ENCODE data around the gene MAP6.
A peak's percentile ranks its signal among the peaks of the same experiment; 100 is the strongest.

MAP6 gene

DNA sequence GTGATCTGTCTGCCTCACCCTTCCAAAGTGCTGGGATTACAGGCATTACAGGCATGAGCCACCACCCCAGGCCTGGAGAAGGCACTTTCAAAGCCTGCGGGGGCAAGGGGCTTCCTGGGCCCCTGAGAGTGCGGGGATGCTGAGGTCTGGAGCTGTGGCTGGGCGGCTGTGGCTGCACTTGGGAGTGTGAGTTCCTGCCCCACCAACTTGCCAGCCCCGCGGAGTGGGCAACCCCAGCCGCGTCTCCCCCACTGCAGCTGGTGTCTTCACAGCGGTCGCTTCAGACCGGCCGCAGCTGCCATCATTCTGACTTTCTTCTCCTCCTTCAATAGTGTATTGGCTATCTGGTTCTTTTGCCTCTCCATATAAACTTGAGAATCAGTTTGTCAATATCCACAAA lies 10.7 kb upstream of the MAP6 start:
- no peak for TF ChIP-seq CTCF (IDR thresholded peaks at IDR 0.05; ENCODE audit: low read depth, low read length)
- no peak for DNase-seq (ENCODE audit: low read depth, low spot score)
- in situ Hi-C loops (cut with HindIII; ENCODE audit: low sequenced_read_pairs) = no loop called here
- H3K4me3 ChIP-seq (ENCODE audit: low read depth, low read length) = no peak overlapping the region

DNA sequence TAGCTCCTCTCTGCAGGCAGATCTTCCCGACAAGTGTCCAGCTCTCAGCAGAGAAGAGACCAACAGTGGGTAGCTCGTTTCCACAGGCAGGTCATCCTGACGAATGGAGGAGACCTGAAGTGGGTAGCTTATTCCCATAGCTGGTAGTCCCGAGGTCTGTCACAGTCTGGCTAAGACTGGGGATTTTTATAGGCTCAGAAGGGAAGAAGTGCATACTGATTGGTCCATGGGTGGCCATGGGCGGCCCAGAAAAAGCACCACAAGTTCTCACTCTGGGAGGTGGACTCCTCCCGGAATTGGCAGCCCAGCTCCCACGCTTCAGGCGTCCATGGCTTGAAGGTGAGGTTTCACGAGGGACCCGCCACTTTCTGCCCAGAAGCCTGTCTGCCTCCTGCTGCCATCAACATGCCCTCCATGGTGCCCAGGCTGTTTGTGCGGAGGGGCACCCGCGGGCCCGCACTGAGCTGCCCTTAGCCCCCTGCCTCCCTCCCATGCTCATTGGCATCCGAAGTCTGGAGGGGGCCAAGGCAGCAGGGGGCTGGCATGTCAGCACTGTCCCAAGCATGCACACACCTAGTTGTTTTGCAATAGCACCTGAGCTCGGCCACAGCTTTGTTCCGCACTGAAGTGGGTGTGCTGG lies 9.9 kb upstream of the MAP6 start:
- DNase-seq (ENCODE audit: low read depth, low spot score) = no peak
- H3K4me3 ChIP-seq (ENCODE audit: low read depth, low read length) = no peak overlapping the region
- in situ Hi-C loops (cut with HindIII; ENCODE audit: low sequenced_read_pairs) = no loop called here
- TF ChIP-seq CTCF (IDR thresholded peaks at IDR 0.05; ENCODE audit: low read depth, low read length) = no peak

- DNase-seq (ENCODE audit: low read depth, low spot score) = no peak
- no peak overlapping the region for H3K4me3 ChIP-seq (ENCODE audit: low read depth, low read length)
- in situ Hi-C loops (cut with HindIII; ENCODE audit: low sequenced_read_pairs) = no loop called here
- no peak for TF ChIP-seq CTCF (IDR thresholded peaks at IDR 0.05; ENCODE audit: low read depth, low read length)
These were observed 9.1 kb upstream of the MAP6 start for GRCh38 chr11:75677909-75678308.

- DNase-seq (ENCODE audit: low read depth, low spot score) = no peak
- no peak overlapping the region for H3K4me3 ChIP-seq (ENCODE audit: low read depth, low read length)
- in situ Hi-C loops (cut with HindIII; ENCODE audit: low sequenced_read_pairs) = no loop called here
- no peak for TF ChIP-seq CTCF (IDR thresholded peaks at IDR 0.05; ENCODE audit: low read depth, low read length)
These were observed 8.4 kb upstream of the MAP6 start for GRCh38 chr11:75677275-75677674.

DNA sequence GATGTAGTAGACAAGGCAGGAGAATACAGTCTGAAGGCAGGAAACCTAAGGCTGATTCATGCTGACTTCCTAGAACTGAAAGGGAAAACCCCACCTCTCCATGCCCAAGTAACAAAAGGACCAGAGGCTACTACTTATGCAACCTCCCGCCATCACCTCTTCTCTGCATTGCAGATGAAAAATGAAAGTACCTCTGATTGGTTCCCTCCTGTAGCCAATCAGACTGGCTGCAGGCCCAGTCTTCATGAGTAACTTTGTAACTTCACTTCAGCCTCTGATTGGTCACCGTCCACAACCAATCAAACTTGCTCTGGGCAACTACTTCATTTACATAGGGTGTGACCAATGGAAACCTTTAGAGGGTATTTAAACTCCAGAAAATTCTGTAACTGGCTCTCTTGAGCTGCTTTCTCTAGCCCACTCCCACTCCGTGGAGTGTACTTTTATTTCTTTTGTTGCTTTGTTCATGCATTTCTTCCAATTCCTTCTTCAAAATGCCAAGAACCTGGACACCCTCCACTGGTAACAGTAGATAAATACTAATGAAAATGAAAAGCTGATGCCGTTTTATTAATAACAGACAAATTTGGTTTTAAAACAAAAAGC lies 5.2 kb upstream of the MAP6 start:
- in situ Hi-C loops (cut with HindIII; ENCODE audit: low sequenced_read_pairs) = no loop called here
- no peak overlapping the region for H3K4me3 ChIP-seq (ENCODE audit: low read depth, low read length)
- TF ChIP-seq CTCF (IDR thresholded peaks at IDR 0.05; ENCODE audit: low read depth, low read length) = no peak
- peak; percentile 30 for DNase-seq (ENCODE audit: low read depth, low spot score)

- DNase-seq (ENCODE audit: low read depth, low spot score) = peak; percentile 27
- no peak for TF ChIP-seq CTCF (IDR thresholded peaks at IDR 0.05; ENCODE audit: low read depth, low read length)
- in situ Hi-C loops (cut with HindIII; ENCODE audit: low sequenced_read_pairs) = no loop called here
- peak overlapping the region; percentile 26 for H3K4me3 ChIP-seq (ENCODE audit: low read depth, low read length)
These were observed 897 bp downstream of the MAP6 start for GRCh38 chr11:75667831-75668450.

All from astrocyte of the spinal cord (primary cell).